Pons (tissue), 1 donor: ENCODE data around the gene NXNL1.
A peak's percentile ranks its signal among the peaks of the same experiment; 100 is the strongest.

Experiments
- DNase-seq: peaks from one replicate; pipeline ENCODE4 v3.0.0-alpha.2; 2016; ENCODE audit warnings: low spot score

Gene NXNL1

GRCh38 chr19:17455308-17456123, 5.2 kb downstream of the NXNL1 start:
- DNase-seq, result no peak

- DNase-seq, result no peak
These were observed 6.1 kb downstream of the NXNL1 start for GRCh38 chr19:17454576-17455071.

GRCh38 chr19:17451820-17452219, 8.9 kb downstream of the NXNL1 start:
- no peak for DNase-seq

GRCh38 chr19:17450264-17451075, 10.3 kb downstream of the NXNL1 start:
- no peak for DNase-seq

- peak; percentile 7 for DNase-seq
These were observed 12.4 kb downstream of the NXNL1 start, which contains the start of gene TMEM221 for GRCh38 chr19:17448131-17448967. TMEM221 (minus strand) TSS chr19:17448668; CDS start chr19:17448462, 206 bp downstream.

- DNase-seq, result no peak
These were observed 13.0 kb downstream of the NXNL1 start for GRCh38 chr19:17447704-17448130.

GRCh38 chr19:17445526-17446165, 15.1 kb downstream of the NXNL1 start:
- DNase-seq, result no peak

- DNase-seq, result no peak
These were observed 19.3 kb downstream of the NXNL1 start for GRCh38 chr19:17441241-17442021.

- DNase-seq, result no peak
These were observed 23.9 kb downstream of the NXNL1 start for GRCh38 chr19:17436874-17437267.

- no peak for DNase-seq
These were observed 24.4 kb downstream of the NXNL1 start for GRCh38 chr19:17436094-17436873.

GRCh38 chr19:17435218-17435617, 25.5 kb downstream of the NXNL1 start:
- no peak for DNase-seq

- DNase-seq, result no peak
These were observed 29.3 kb downstream of the NXNL1 start for GRCh38 chr19:17431417-17431816.

- no peak for DNase-seq
These were observed 31.0 kb downstream of the NXNL1 start for GRCh38 chr19:17429641-17430113.

GRCh38 chr19:17424743-17425365, 35.9 kb downstream of the NXNL1 start:
- no peak for DNase-seq

- DNase-seq, result no peak
These were observed 37.1 kb downstream of the NXNL1 start for GRCh38 chr19:17423429-17424208.

- DNase-seq, result no peak
These were observed 38.8 kb downstream of the NXNL1 start for GRCh38 chr19:17421942-17422341.

GRCh38 chr19:17420475-17420924, 40.2 kb downstream of the NXNL1 start:
- DNase-seq, result no peak
